CD4-positive, alpha-beta T cell treated with Interleukin-6 at 100 ng/mL for 8 hours (primary cell): Measurements from ENCODE around the gene OGN.

Source experiments
- DNase-seq: peaks from one replicate; pipeline ENCODE4 v3.0.0-alpha.2; 2020; ENCODE audit warnings: mixed read lengths, low spot score

OGN gene

DNA sequence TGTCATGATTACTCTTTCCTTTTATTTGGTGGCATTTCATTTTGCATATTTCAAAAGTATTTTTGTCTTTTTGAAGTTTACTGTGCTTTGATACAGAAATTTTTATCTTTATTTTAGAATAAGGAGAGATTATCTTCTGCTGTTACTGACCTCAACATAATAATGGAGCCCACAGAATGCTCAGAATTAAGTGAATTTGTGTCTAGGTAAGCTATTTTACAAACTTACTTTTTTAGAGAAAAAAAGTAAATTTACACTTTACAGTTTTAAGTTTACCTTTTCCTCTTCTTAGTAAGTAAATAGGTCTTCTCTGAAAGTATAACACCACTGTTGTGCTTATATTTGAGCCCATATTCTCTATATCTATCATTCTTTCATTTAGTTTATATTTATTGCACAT, 58.8 kb downstream of the OGN start:
- no peak for DNase-seq

DNA sequence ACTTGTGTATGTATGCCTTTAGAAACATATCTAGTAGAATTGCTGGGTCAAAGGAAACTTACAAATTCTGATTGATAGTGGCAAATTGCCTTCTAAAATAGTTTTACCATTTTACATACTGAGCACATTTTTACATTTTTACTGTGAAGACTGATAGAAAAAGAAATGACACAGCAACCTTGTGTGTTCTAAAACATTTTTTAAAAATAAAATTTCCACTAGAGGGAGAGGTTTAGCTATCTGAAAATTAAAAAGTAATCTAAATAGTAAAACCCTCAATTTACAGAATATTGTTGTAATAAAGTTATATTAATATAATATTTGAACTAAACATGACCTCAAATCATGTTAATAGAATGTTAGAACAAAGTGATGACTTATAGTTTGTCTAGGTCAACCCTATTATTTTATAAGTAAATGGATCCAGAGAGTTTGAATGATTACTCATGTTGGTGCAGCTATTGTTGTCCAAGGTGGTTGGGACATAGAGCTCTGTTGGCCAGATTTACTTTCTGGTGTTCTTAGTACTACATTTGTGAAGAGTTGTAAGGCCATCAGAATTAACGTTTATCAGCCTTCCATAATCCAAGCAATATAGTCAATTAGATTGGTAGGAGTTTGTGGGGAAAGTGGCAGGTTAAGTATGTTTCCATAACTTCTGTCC, 61.4 kb downstream of the OGN start:
- no peak for DNase-seq

DNA sequence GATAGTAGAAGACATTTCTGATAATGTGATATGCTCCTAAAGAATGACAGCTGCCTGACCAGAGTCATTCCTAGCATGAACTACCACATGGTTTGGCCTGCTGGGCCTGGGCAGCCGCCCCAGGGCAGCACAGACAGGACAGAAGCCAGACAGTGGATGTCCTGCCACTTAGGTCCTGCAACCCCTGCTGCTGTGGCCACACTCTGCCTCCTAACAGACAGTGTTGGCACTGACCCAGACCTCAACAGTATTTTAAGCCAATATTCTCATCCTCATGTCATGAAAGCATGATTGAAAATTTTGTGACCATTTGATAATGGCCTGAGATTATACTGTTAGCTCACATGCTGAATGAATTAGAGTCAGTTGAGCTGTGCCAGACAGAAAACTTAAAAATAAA, 62.8 kb downstream of the OGN start:
- no peak for DNase-seq

DNA sequence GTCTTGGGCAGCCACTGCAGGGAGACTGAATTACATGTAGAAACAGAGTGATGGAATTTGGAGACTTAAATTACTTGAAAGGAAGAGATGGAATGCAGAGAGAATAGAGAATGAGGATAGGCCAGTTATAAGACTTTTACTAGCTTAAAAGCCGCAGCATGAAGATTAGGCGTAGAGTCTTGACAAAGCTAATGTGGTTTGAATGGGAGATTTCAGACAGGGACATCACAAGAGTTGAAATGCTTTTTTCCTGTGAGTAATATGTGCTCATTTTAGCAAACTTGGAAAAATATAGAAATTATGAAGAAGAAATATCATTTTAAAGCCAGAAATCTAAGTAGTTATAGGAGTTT, 71.1 kb downstream of the OGN start:
- no peak for DNase-seq
